Lower lobe of right lung (tissue), 2 donors: ENCODE results near the gene ADGRG1. TPM values are rescaled to one million over a fixed set of nuclear protein-coding genes. Genes with fewer than 3 reads are reported as not detected.

Experiments used
- ATAC-seq, 2 donors: fragments of 200-7000 bp; cut with Tn5 transposase; one replicate each; pipeline ENCODE4 v1.9.1; 2020 to 2022; ENCODE audit warnings: mild to moderate bottlenecking in 2 of 2, moderate library complexity in 2 of 2
- DNase-seq: peaks from one replicate; pipeline ENCODE4 v3.0.0-alpha.2; 2020
- H3K27ac ChIP-seq: fragments of 200-600 bp; one replicate; pipeline ENCODE4 v1.8.0; 2022
- H3K27me3 ChIP-seq: fragments of 200-600 bp; one replicate; pipeline ENCODE4 v1.8.0; 2022; ENCODE audit warnings: low read depth
- H3K36me3 ChIP-seq: fragments of 200-600 bp; one replicate; pipeline ENCODE4 v1.8.0; 2022; ENCODE audit warnings: mild to moderate bottlenecking
- H3K4me1 ChIP-seq: fragments of 200-600 bp; one replicate; pipeline ENCODE4 v1.8.0; 2022
- H3K4me3 ChIP-seq: fragments of 200-600 bp; one replicate; pipeline ENCODE4 v1.8.0; 2022; ENCODE audit warnings: mild to moderate bottlenecking
- H3K9me3 ChIP-seq: fragments of 200-600 bp; one replicate; pipeline ENCODE4 v1.8.0; 2022
- CTCF ChIP-seq: fragments of 200-600 bp; IDR thresholded peaks from one replicate; pipeline ENCODE4 v1.8.0; 2022; ENCODE audit warnings: antibody characterized with exemption, mild to moderate bottlenecking
- intact Hi-C: fragments of 100-400 bp; cut with DNase I; formaldehyde crosslinking; loops from one replicate; pipeline ENCODE4 v1.11.0; 2022
- total RNA-seq: library from RNA; stranded (reverse); fragmentation: NEBNext Ultra II Directional; extraction: Animal tissue kit (Norgen Biotek cat#: 25700); gene quantifications from one replicate; pipeline ENCODE4 v1.2.1, GENCODE V29; 2021
- donor health status: DM: no; HTN: yes; CAD: no; lungs with severe emphysema.

The ADGRG1 gene
- total RNA-seq, 1 donor from 2014 or later = 37.9 TPM

- Histone ChIP-seq H3K27ac (no peak overlapping the region), H3K9me3 (no peaks in the 10 kb centered on the region), H3K27me3 (peaks cover 8% of the 10 kb centered on the region), H3K36me3 (no peaks in the 10 kb centered on the region), H3K4me1 (peaks cover 49% of the 10 kb centered on the region), H3K4me3 (no peak overlapping the region)
- TF ChIP-seq CTCF = no peak
- intact Hi-C loops = loop anchor here (10.0 kb wide), 1 partner anchor 46 kb away; no protein-coding TSS in a partner anchor
- DNase-seq = no peak
- peak; percentile 20 to 27 for ATAC-seq
Measured at GRCh38 chr16:57640612-57641011, 12.2 kb downstream of the ADGRG1 start.

GRCh38 chr16:57642160-57643135, 14.0 kb downstream of the ADGRG1 start:
- Histone ChIP-seq H3K4me3 (no peak overlapping the region), H3K27me3 (no peaks in the 10 kb centered on the region), H3K9me3 (no peaks in the 10 kb centered on the region), H3K36me3 (no peaks in the 10 kb centered on the region), H3K4me1 (peaks cover 43% of the 10 kb centered on the region), H3K27ac (peak overlapping the region; percentile 41)
- intact Hi-C loops = loop anchor here (10.0 kb wide), 1 partner anchor 48 kb away; no protein-coding TSS in a partner anchor
- ATAC-seq (no peak), DNase-seq (no peak)
- no peak for TF ChIP-seq CTCF

- no peaks in the 10 kb centered on the region for H3K36me3 ChIP-seq
- no peak for TF ChIP-seq CTCF
- no peak overlapping the region for H3K4me3 ChIP-seq
- DNase-seq (no peak), ATAC-seq (peak in 1 of 2 donors; percentile 70)
- H3K4me1 ChIP-seq = peaks cover 51% of the 10 kb centered on the region
- H3K27me3 ChIP-seq = no peaks in the 10 kb centered on the region
- H3K9me3 ChIP-seq = no peaks in the 10 kb centered on the region
- intact Hi-C loops = loop anchor here (10.0 kb wide), 1 partner anchor 49 kb away; no protein-coding TSS in a partner anchor
- peak overlapping the region; percentile 41 for H3K27ac ChIP-seq
Measured at GRCh38 chr16:57643147-57643874, 14.9 kb downstream of the ADGRG1 start.

- TF ChIP-seq CTCF = no peak
- no peaks in the 10 kb centered on the region for H3K27me3 ChIP-seq
- peaks cover 56% of the 10 kb centered on the region for H3K4me1 ChIP-seq
- DNase-seq (no peak), ATAC-seq (no peak)
- no peaks in the 10 kb centered on the region for H3K9me3 ChIP-seq
- no peak overlapping the region for H3K27ac ChIP-seq
- no peak overlapping the region for H3K4me3 ChIP-seq
- intact Hi-C loops = loop anchor here (10.0 kb wide), 1 partner anchor 49 kb away; no protein-coding TSS in a partner anchor
- H3K36me3 ChIP-seq = no peaks in the 10 kb centered on the region
Measured at GRCh38 chr16:57643910-57644309, 15.5 kb downstream of the ADGRG1 start.

- no peaks in the 10 kb centered on the region for H3K36me3 ChIP-seq
- H3K27ac ChIP-seq = no peak overlapping the region
- intact Hi-C loops = loop anchor here (10.0 kb wide), 1 partner anchor 50 kb away; no protein-coding TSS in a partner anchor
- DNase-seq (no peak), ATAC-seq (no peak)
- H3K4me1 ChIP-seq = peaks cover 52% of the 10 kb centered on the region
- H3K27me3 ChIP-seq = no peaks in the 10 kb centered on the region
- H3K9me3 ChIP-seq = no peaks in the 10 kb centered on the region
- TF ChIP-seq CTCF = no peak
- H3K4me3 ChIP-seq = no peak overlapping the region
Measured at GRCh38 chr16:57644383-57645014, 16.1 kb downstream of the ADGRG1 start.
